Ectodermal cell (in vitro differentiated cells): ENCODE data around the gene ARF5. TPM values are rescaled to one million over a fixed set of nuclear protein-coding genes. Genes with fewer than 3 reads are reported as not detected.
A peak's percentile ranks its signal among the peaks of the same experiment; 100 is the strongest.
"Not testable (repeated sequence)": the region's sequence is repeated elsewhere in the genome, so short reads cannot be mapped to it uniquely, and the experiment has no call there.

Experiments
- H3K27ac ChIP-seq: 2 replicates; pipeline ENCODE4 v1.7.0; 2013; ENCODE audit warnings: mild to moderate bottlenecking, low read depth, low read length; ENCODE audit not compliant: insufficient read depth, poor library complexity, severe bottlenecking
- H3K27me3 ChIP-seq: 2 replicates; pipeline ENCODE4 v1.7.0; 2013; ENCODE audit warnings: mild to moderate bottlenecking, low read length; ENCODE audit not compliant: insufficient read depth, control insufficient read depth, poor library complexity, severe bottlenecking
- H3K36me3 ChIP-seq: one replicate; pipeline ENCODE4 v1.7.0; 2013; ENCODE audit warnings: low read length; ENCODE audit not compliant: control insufficient read depth, insufficient read depth
- H3K4me1 ChIP-seq: one replicate; pipeline ENCODE4 v1.7.0; 2013; ENCODE audit warnings: low read length; ENCODE audit not compliant: control insufficient read depth, insufficient read depth
- H3K4me3 ChIP-seq: 2 replicates; pipeline ENCODE4 v1.7.0; 2013; ENCODE audit warnings: low read depth, low read length, control low read depth; ENCODE audit not compliant: insufficient read depth
- H3K9me3 ChIP-seq: 2 replicates; pipeline ENCODE4 v1.7.0; 2013; ENCODE audit warnings: mild to moderate bottlenecking, low read length, moderate library complexity; ENCODE audit not compliant: control insufficient read depth
- WGBS, 2 experiments: methylation state at CpG; one replicate each; pipeline ENCODE4 v1.1.7; 2013; ENCODE audit warnings: missing lambda C conversion rate in 2 of 2; 5-methylcytosine and 5-hydroxymethylcytosine counted together
- polyA plus RNA-seq, 4 experiments: library from polyadenylated mRNA; stranded (reverse); fragments of 50-300 nt; gene quantifications; one replicate each; pipeline ENCODE4 v1.2.3, GENCODE V29; 2013

Gene ARF5
- 229 TPM for polyA plus RNA-seq (2013, experiment 1 of 4)
- 202 TPM for polyA plus RNA-seq (2013, experiment 2 of 4)
- polyA plus RNA-seq (2013, experiment 3 of 4) = 205 TPM
- 227 TPM for polyA plus RNA-seq (2013, experiment 4 of 4)

DNA sequence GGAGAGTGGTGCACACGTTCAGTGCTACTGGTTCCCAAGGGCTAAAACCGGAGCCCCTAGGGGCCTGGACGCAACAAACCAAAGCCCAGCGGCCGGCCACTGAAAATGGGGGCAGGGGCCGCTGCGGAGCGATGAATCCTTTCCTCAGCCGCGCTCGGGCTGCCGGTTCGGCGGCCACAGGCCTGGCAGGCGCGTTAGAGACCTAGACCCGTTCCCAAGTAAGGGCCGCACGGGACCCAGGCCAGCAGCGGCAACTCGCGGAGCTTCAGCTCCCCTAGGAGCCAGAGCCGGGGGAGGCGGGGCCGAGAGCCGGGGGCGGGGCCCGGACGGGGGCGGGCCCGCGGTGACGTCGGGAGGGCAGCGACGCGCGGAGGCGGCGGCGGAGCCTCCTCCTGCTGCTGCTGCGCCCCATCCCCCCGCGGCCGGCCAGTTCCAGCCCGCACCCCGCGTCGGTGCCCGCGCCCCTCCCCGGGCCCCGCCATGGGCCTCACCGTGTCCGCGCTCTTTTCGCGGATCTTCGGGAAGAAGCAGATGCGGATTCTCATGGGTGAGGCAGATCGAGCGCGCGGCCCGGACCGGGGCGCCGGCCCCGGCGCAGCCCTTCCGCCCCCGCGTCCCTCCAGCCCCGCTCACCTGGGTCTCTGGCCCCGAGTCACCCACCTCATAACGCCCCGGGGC, at the start of gene ARF5:
Gene ARF5, plus strand, starts transcription at position 393 of the 678 bp plus-strand sequence. Its CDS starts 88 bp downstream, at position 481.
- peak within 1 kb of the TSS; percentile 57 for H3K27ac ChIP-seq
- WGBS, 2 experiments = 2% methylated on average over 77 of the region's 77 CpGs
- H3K27me3 ChIP-seq = peaks cover 22% of the 10 kb centered on the region
- H3K9me3 ChIP-seq = no peaks in the 10 kb centered on the region
- peaks cover 16% of the 10 kb centered on the region for H3K36me3 ChIP-seq
- peak within 1 kb of the TSS; percentile 98 for H3K4me3 ChIP-seq
- peaks cover 18% of the 10 kb centered on the region for H3K4me1 ChIP-seq

DNA sequence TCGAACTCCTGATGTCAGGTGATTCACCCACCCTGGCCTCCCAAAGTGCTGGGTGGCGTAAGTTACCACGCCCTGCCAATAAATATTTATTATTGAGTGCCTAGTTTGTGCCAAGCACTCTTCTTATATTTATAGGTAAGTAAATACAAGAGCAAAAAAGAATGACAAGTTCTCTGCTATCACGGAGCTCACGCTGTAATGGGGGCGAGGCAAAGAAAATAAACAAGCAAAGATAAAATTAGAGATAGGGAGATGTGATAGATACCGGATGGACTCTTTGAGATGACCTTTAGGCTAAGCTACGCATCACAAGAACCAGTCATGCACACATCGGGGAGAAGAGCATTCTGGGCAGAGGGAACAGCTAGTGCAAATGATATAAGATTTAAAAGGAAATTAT, 49.1 kb upstream of the ARF5 start:
- H3K27ac ChIP-seq = no peak overlapping the region
- no peak overlapping the region for H3K4me3 ChIP-seq
- H3K4me1 ChIP-seq = peaks cover 5% of the 10 kb centered on the region
- H3K27me3 ChIP-seq = peaks cover 27% of the 10 kb centered on the region
- H3K36me3 ChIP-seq = no peaks in the 10 kb centered on the region
- 96 to 97% methylated on average over 9 of the region's 9 CpGs for WGBS, 2 experiments
- H3K9me3 ChIP-seq = no peaks in the 10 kb centered on the region

DNA sequence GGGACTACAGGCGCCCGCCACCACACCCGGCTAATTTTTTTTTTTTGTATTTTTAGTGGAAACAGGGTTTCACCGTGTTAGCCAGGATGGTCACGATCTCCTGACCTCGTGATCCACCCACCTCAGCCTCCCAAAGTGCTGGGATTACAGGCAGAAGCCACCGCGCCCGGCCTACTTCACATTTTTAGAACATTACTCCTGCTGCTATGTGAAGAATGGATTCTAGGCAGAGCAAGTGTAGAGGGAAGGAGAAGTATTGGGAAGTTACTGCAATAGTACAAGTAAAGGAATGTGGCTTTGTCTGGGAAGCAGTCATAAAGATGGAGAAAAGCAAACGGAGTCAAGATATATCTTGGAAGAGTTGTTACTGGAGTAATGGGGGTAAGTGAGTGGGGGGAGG, 47.8 kb upstream of the ARF5 start:
- peaks cover 27% of the 10 kb centered on the region for H3K27me3 ChIP-seq
- not testable (repeated sequence) for H3K4me3 ChIP-seq, H3K9me3 ChIP-seq, H3K27ac ChIP-seq, H3K36me3 ChIP-seq, H3K4me1 ChIP-seq
- WGBS, 2 experiments = 89 to 98% methylated on average over 8 to 9 of the region's 10 CpGs

- WGBS, 2 experiments = 79 to 93% methylated on average over 4 of the region's 4 CpGs
- Histone ChIP-seq H3K4me1 (peaks cover under 1% of the 10 kb centered on the region), H3K9me3 (no peaks in the 10 kb centered on the region)
These were observed 46.7 kb upstream of the ARF5 start for GRCh38 chr7:127541548-127541947.

DNA sequence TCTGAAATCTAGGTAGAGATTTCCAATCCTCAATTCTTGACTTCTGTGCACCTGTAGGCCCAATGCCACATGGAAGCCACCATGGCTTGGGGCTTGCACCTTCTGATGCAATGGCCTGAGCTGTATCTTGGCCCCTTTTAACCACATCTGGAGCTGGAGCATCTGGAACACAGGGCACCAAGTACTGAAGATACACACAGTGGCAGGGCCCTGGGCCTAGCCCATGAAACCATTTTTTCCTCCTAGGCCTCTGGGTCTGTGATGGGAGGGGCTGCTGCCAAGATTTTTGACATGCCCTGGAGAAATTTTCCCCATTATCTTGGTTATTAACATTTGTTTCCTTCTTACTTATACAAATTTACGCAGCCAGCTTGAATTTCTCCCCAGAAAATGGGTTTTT, 41.9 kb upstream of the ARF5 start:
- no peaks in the 10 kb centered on the region for H3K9me3 ChIP-seq
- no peaks in the 10 kb centered on the region for H3K36me3 ChIP-seq
- no peak overlapping the region for H3K4me3 ChIP-seq
- H3K27me3 ChIP-seq = no peaks in the 10 kb centered on the region
- H3K4me1 ChIP-seq = no peaks in the 10 kb centered on the region
- 82 to 88% methylated on average over 1 of the region's 1 CpG for WGBS, 2 experiments
- no peak overlapping the region for H3K27ac ChIP-seq

More at GRCh38 chr7:127541548-127541947, 46.7 kb upstream of the ARF5 start:
- no peak overlapping the region for H3K4me3 ChIP-seq
- peaks cover 20% of the 10 kb centered on the region for H3K27me3 ChIP-seq
- H3K36me3 ChIP-seq = no peaks in the 10 kb centered on the region
- H3K27ac ChIP-seq = no peak overlapping the region

- H3K9me3 ChIP-seq = no peaks in the 10 kb centered on the region
- no peaks in the 10 kb centered on the region for H3K36me3 ChIP-seq
- 29 to 75% methylated on average over 1 of the region's 1 CpG for WGBS, 2 experiments
- H3K4me1 ChIP-seq = no peaks in the 10 kb centered on the region
- no peak overlapping the region for H3K27ac ChIP-seq
- H3K27me3 ChIP-seq = no peaks in the 10 kb centered on the region
- no peak overlapping the region for H3K4me3 ChIP-seq
These were observed 38.0 kb upstream of the ARF5 start for GRCh38 chr7:127550247-127550646.

DNA sequence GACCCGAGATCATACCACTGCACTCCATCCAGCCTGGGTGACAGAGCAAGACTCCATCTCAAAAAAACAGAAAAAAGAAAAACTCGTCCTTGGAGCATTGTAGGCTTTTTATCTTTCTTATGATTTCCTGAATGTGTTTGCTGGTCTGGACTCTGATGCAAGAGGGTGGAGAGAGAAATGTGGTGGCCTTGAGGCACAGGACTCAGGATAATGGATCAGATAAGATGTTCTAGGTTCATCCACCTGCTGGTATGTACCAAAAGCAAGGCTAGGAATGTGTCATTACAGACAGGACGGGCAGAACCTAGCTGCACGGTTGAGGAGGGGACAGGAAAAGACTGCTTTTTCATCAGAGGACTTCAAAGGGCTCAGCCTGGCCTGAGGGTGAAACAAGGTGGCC, 36.3 kb upstream of the ARF5 start:
- Histone ChIP-seq H3K36me3 (no peaks in the 10 kb centered on the region), H3K4me1 (no peaks in the 10 kb centered on the region), H3K27ac (no peak overlapping the region), H3K9me3 (no peaks in the 10 kb centered on the region), H3K27me3 (no peaks in the 10 kb centered on the region), H3K4me3 (no peak overlapping the region)
- 89% methylated on average over 4 of the region's 4 CpGs for WGBS, 2 experiments

DNA sequence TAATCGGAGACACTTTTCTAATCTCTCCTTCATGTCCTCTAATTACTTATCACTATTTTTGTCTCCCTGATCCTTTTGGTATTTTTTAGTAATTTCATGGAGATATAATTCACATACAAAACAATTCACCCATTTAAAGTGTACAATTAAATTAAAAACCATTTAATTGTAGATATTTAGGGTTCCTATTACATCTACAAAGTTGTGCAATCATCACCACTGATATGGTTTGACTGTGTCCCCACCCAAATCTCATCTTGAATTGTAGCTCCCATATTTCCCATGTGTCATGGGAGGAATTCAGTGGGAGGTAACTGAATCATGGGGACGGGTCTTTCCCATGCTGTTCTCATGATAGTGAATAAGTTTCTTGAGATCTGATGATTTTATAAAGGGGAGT, 31.8 kb upstream of the ARF5 start:
- Histone ChIP-seq H3K4me1 (no peaks in the 10 kb centered on the region), H3K27me3 (no peaks in the 10 kb centered on the region), H3K27ac (no peak overlapping the region), H3K36me3 (no peaks in the 10 kb centered on the region), H3K9me3 (no peaks in the 10 kb centered on the region), H3K4me3 (no peak overlapping the region)
- 95 to 100% methylated on average over 1 to 2 of the region's 2 CpGs for WGBS, 2 experiments

GRCh38 chr7:127557803-127558202, 30.4 kb upstream of the ARF5 start:
- WGBS, 2 experiments = 80 to 91% methylated on average over 2 of the region's 2 CpGs

DNA sequence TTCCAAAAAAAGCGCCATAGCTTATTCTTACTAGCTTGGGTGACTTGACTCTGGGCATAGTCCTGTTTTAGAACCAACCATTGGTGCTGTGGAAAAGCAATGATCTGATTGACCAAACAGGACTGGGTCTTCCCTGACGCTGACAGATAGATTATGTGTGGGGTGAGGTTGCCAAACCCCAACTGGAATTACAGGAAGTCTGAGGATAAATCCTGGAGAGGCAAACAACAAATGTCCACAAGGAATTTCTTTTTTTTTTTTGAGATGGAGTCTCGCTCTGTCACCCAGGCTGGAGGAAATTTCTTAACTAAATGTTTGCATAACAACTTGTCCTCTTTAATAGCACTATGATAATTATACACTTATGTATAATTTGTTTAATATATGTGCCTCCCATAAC, 22.0 kb upstream of the ARF5 start:
- H3K4me1 ChIP-seq = no peaks in the 10 kb centered on the region
- H3K36me3 ChIP-seq = no peaks in the 10 kb centered on the region
- WGBS, 2 experiments = 88% methylated on average over 2 to 3 of the region's 3 CpGs
- H3K4me3 ChIP-seq = no peak overlapping the region
- no peak overlapping the region for H3K27ac ChIP-seq
- H3K9me3 ChIP-seq = no peaks in the 10 kb centered on the region
- no peaks in the 10 kb centered on the region for H3K27me3 ChIP-seq

More at GRCh38 chr7:127557803-127558202, 30.4 kb upstream of the ARF5 start:
- H3K27me3 ChIP-seq = no peaks in the 10 kb centered on the region
- H3K9me3 ChIP-seq = no peaks in the 10 kb centered on the region
- no peaks in the 10 kb centered on the region for H3K4me1 ChIP-seq
- no peaks in the 10 kb centered on the region for H3K36me3 ChIP-seq
- H3K27ac ChIP-seq = no peak overlapping the region
- no peak overlapping the region for H3K4me3 ChIP-seq
